Coronary artery (tissue), 2 donors: Measurements from ENCODE around the gene LTV1.
"Not testable (repeated sequence)": the region's sequence is repeated elsewhere in the genome, so short reads cannot be mapped to it uniquely, and the experiment has no call there.

Experiments used
- DNase-seq: peaks from one replicate; pipeline ENCODE4 v3.0.0-alpha.2; 2017; ENCODE audit warnings: low spot score
- H3K27ac ChIP-seq, 2 donors: fragments of 200-600 bp; sonication (generic); one replicate each; pipeline ENCODE4 v1.5.1; 2016 to 2019
- H3K4me3 ChIP-seq: fragments of 200-600 bp; sonication (generic); 2 replicates; pipeline ENCODE4 v1.5.1; 2016; ENCODE audit warnings: mild to moderate bottlenecking, moderate library complexity
- TF ChIP-seq, protein P1 (sequence below): fragments of 200-600 bp; sonication (generic); IDR thresholded peaks from one replicate; pipeline ENCODE4 v1.5.1; 2019; ENCODE audit warnings: antibody characterized with exemption

The LTV1 gene

DNA sequence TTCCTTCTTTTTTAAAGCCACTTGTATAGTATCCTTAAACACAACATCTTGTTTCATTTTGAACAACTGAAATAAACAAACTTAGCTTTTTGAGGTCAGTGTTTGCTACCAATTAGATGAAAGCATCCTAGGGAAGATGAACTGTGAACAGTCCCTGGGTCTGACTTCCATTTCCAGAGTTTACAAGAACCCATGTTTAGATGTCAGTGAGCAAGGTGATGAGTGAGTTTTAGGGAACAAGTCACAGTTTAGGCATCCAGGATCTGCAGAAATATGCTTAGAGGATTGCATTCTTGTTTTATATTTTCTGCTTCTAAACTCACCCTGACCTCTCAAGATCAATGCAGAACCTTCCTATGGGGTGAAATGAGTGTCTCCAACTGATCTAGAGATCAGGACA is 24.1 kb downstream of the LTV1 start:
- DNase-seq, result no peak
- Histone ChIP-seq H3K4me3 (no peak overlapping the region), H3K27ac (no peak overlapping the region)
- TF ChIP-seq, protein P1, sequence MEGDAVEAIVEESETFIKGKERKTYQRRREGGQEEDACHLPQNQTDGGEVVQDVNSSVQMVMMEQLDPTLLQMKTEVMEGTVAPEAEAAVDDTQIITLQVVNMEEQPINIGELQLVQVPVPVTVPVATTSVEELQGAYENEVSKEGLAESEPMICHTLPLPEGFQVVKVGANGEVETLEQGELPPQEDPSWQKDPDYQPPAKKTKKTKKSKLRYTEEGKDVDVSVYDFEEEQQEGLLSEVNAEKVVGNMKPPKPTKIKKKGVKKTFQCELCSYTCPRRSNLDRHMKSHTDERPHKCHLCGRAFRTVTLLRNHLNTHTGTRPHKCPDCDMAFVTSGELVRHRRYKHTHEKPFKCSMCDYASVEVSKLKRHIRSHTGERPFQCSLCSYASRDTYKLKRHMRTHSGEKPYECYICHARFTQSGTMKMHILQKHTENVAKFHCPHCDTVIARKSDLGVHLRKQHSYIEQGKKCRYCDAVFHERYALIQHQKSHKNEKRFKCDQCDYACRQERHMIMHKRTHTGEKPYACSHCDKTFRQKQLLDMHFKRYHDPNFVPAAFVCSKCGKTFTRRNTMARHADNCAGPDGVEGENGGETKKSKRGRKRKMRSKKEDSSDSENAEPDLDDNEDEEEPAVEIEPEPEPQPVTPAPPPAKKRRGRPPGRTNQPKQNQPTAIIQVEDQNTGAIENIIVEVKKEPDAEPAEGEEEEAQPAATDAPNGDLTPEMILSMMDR, result no peak

DNA sequence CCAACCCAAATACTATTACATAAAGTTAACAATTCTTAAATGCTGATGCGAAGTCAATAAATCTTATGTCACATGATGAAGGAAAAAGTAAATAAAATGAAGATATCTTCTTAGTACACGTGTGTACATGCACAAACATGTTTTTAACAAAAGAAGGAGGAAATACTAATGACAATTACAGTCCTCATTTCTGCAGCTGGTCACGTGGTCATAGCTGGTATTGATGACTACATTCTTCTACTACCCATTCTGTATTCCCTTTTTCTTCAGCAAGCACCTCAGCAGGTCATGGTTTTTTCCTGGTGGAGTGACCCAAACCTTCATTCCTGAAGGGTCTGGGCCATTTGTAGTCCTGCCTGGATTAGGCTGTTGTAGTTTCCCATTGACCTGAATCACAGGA is 25.7 kb downstream of the LTV1 start:
- not testable (repeated sequence) for H3K27ac ChIP-seq, DNase-seq, H3K4me3 ChIP-seq

DNA sequence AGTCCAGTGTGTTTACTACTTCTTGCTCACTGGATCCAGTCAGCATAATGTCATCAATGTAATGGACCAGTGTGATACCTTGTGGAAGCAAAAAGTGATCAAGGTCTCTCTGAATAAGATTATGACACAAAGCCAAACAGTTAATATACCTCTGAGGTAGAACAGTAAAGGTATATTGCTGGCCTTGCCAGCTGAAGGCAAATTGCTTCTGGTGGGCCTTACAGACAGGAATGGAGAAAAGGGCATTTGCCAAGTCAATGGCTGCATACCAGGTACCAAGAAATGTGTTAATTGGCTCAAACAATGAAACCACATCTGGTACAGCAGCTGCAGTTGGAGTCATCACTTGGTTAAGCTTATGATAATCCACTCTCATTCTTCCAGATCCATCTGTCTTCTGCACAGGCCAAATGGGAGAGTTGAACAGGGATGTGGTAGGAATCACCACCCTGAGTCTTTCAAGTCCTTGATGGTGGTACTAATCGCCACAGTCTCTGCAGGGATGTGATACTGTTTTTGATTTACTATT is 28.1 kb downstream of the LTV1 start:
- not testable (repeated sequence) for H3K27ac ChIP-seq, H3K4me3 ChIP-seq

DNA sequence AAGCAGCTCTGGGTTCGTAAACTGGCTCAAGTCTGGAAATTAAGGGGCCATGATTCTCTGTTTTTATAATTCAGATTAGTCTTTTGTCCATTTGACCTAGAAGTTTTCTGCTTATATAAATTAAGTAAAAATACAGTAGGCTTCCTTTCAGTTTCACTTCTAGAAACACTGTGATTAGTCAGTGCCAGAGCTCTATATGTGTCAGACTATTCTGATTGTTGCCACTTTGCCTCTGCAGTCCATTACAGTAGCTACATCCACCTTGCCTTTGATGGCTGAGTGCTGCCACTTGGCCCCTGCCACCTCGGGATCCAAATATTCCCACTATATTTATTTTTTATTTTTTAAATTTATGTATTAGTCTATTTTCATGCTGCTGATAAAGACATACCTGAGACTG is 29.1 kb downstream of the LTV1 start:
- Histone ChIP-seq H3K27ac (no peak overlapping the region), H3K4me3 (no peak overlapping the region)
- DNase-seq, result no peak
- TF ChIP-seq, protein P1, result no peak

More for the DNA sequence above, 28.1 kb downstream of the LTV1 start:
- not testable (repeated sequence) for DNase-seq

DNA sequence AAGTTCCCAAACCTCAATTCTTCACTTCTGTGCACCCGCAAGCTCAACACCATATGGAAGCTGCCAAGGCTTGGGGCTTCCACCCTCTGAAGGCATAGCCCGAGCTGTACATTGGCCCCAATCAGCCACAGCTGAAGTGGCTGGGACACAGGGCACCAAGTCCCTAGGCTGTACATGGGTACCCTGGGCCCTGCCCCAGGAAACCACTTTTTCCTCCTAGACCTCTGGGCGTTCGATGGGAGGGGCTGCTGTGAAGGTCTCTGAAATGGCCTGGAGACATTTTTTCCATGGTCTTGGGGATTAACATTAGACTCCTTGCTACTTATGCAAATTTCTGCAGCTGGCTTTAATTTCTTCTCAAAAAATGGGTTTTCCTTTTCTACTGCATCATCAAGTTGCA is 30.5 kb downstream of the LTV1 start:
- not testable (repeated sequence) for H3K27ac ChIP-seq, DNase-seq, H3K4me3 ChIP-seq

DNA sequence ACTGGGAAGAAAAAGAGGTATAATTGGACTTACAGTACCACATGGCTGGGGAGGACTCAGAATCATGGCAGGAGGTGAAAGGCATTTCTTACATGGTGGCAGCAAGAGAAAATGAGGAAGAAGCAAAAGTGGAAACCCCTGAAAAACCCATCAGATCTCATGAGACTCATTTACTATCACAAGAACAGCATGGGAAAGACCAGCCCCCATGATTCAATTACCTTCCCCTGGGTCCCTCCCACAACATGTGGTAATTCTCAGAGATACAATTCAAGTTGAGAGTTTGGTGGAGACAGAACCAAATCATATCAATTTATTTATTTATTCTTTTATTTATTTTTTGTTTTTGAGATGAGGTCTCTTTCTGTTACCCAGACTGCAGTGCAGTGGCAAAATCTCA is 31.4 kb downstream of the LTV1 start:
- DNase-seq, H3K4me3 ChIP-seq, H3K27ac ChIP-seq: not testable (repeated sequence)

DNA sequence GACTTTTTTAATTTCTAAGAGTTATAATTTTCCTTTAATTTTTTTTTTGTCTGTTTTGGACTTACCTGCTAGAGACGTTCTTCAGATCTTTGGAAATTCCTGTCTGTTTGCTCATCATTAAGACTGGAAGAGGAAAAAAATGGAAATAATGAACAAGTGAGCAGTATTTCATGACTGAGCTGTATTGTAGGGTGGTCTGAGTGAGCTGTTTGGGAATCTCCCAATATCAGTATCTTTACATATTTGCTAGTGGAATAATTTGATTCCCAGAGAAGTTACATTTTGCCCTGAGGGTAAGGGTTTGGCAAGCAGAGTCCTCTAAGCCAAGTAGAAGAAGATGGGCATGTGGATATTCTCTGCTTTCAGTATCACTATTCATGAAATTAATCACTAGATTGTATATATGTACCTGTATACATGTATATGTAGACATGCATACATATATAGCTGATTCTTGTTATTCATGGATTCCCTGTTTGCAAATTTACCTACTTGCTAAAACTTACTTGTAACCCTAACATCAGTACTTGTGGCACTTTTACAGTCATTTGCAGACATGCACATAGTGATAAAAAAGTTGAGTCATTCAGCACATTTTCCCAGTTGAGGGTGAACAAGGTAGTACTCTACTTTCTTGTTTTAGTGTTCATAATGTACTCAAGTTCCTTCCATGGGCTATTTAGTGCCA is 34.6 kb downstream of the LTV1 start:
- Histone ChIP-seq H3K27ac (no peak overlapping the region), H3K4me3 (no peak overlapping the region)
- TF ChIP-seq, protein P1, result no peak
- no peak for DNase-seq

DNA sequence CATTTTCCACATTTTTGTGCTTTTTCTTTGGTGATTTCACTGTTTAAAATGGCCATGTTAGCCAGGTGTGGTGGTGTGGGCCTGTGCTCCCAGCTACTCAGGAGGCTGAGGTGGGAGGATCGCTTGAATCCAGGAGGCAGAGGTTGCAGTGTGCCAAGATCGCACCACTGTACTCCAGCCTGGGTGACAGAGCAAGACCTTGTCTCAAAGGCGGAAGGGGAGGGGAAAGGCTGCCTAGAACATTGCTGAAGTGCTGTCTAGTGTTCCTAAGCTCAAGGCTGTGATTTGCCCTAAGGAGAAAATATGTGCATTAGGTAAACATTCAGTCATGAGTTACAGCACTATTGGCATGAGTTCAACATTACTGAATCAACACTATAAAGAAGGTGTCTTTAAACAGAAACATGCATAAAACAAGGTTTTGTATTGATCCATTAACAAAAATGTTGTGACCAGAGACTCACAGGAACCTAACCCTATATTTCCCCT is 35.2 kb downstream of the LTV1 start:
- TF ChIP-seq, protein P1, result no peak

DNA sequence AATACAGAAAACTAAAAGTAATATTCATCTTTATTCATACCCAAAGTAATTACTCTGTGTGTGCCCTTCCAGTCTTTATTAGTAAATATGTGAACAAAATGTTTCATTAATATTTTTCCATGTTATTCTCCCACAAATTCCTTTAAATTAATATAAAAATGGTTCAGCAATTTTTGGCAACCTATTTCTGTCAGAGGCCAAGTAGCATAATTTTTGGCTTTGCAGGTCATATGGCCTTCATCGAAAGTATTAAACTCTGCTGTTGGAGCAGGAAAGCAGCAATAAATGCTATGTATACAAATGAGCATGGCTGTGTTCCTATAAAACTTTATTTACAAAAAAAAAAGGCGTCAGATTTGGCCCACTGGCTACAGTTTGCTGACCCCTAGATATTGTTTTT is 37.3 kb downstream of the LTV1 start:
- no peak for DNase-seq

More for the DNA sequence above, 35.2 kb downstream of the LTV1 start:
- Histone ChIP-seq H3K4me3 (no peak overlapping the region), H3K27ac (no peak overlapping the region)
- no peak for DNase-seq

More for the DNA sequence above, 37.3 kb downstream of the LTV1 start:
- no peak overlapping the region for H3K27ac ChIP-seq
- TF ChIP-seq, protein P1, result no peak
- no peak overlapping the region for H3K4me3 ChIP-seq
